ENCODE data around the gene ESYT3. TPM values are rescaled to one million over a fixed set of nuclear protein-coding genes. Genes with fewer than 3 reads are reported as not detected.

ESYT3 gene
- total RNA-seq, 1 experiment from 2014 or later = 6.3 TPM

- no peak overlapping the region for H3K9ac ChIP-seq (ENCODE audit: extremely low read depth, insufficient read length, low read length)
- no peak overlapping the region for H4K91ac ChIP-seq (ENCODE audit: insufficient read length, low read depth, low read length)
- no peaks in the 10 kb centered on the region for H3K79me1 ChIP-seq (ENCODE audit: insufficient read depth, low read depth, low read length, poor library complexity, severe bottlenecking)
- H3K23ac ChIP-seq (ENCODE audit: insufficient read length, low read depth, low read length) = no peak overlapping the region
- WGBS (ENCODE audit: extremely low coverage, insufficient read length, low lambda C conversion rate) = no CpG with 5 or more reads among the region's 2 CpGs
- H2BK120ac ChIP-seq (ENCODE audit: low read depth, low read length, poor library complexity, severe bottlenecking) = no peak overlapping the region
- H3K18ac ChIP-seq (ENCODE audit: insufficient read length, low read depth, low read length) = no peak overlapping the region
- no peak overlapping the region for H3K4me2 ChIP-seq (ENCODE audit: insufficient read depth, insufficient read length, low read length)
- Mint-ChIP-seq H3K4me3 (no peak overlapping the region), H3K9me3 (no peaks in the 10 kb centered on the region), H3K27me3 (ENCODE audit: low read depth) (no peaks in the 10 kb centered on the region), H3K36me3 (ENCODE audit: insufficient read depth in 1 of 3, low read depth in 3 of 3) (peaks cover 0 to 4% (median 0%) of the 10 kb centered on the region in 3 experiments; a peak in 1 of 7 replicates), H3K27ac (no peak overlapping the region), H3K4me1 (peaks cover 5 to 8% of the 10 kb centered on the region in 2 experiments)
- H4K8ac ChIP-seq (replicated peaks; ENCODE audit: insufficient read length, low read depth, low read length) = no peak overlapping the region
- H4K5ac ChIP-seq (ENCODE audit: insufficient read length, low read depth, low read length) = no peak overlapping the region
- H2AK5ac ChIP-seq (ENCODE audit: insufficient read length, low read length) = no peak overlapping the region
- no peak overlapping the region for H2AFZ ChIP-seq (ENCODE audit: low read length)
- H3K9me3 ChIP-seq (ENCODE audit: control insufficient read depth, low read depth, low read length) = no peaks in the 10 kb centered on the region
- no peak overlapping the region for H3K56ac ChIP-seq (ENCODE audit: insufficient read length, low read depth, low read length)
- DNase-seq = no peak
- no peaks in the 10 kb centered on the region for H3K4me1 ChIP-seq (ENCODE audit: insufficient read depth, low read length)
- H3K23me2 ChIP-seq (ENCODE audit: insufficient read length, low read depth, low read length, poor library complexity, severe bottlenecking) = no peaks in the 10 kb centered on the region
- no peaks in the 10 kb centered on the region for H4K20me1 ChIP-seq (ENCODE audit: control insufficient read depth, insufficient read depth, insufficient read length)
- H3K4ac ChIP-seq (ENCODE audit: low read depth, low read length) = no peak overlapping the region
- no peaks in the 10 kb centered on the region for H3K27me3 ChIP-seq (ENCODE audit: insufficient read depth, low read length)
- H3K14ac ChIP-seq (ENCODE audit: insufficient read depth, low read length) = no peak overlapping the region
- H3K27ac ChIP-seq (ENCODE audit: insufficient read length, low read depth, low read length) = no peak overlapping the region
- no peak overlapping the region for H2BK5ac ChIP-seq (ENCODE audit: insufficient read length, low read length)
- H3T11ph ChIP-seq (ENCODE audit: low read length) = no peak overlapping the region
- no peak overlapping the region for H2BK12ac ChIP-seq (ENCODE audit: insufficient read length, low read depth, low read length)
- no peak overlapping the region for H2BK20ac ChIP-seq (ENCODE audit: low read depth, low read length, poor library complexity, severe bottlenecking)
- no peaks in the 10 kb centered on the region for H3K79me2 ChIP-seq (ENCODE audit: insufficient read depth, low read length)
- TF ChIP-seq, protein P1, sequence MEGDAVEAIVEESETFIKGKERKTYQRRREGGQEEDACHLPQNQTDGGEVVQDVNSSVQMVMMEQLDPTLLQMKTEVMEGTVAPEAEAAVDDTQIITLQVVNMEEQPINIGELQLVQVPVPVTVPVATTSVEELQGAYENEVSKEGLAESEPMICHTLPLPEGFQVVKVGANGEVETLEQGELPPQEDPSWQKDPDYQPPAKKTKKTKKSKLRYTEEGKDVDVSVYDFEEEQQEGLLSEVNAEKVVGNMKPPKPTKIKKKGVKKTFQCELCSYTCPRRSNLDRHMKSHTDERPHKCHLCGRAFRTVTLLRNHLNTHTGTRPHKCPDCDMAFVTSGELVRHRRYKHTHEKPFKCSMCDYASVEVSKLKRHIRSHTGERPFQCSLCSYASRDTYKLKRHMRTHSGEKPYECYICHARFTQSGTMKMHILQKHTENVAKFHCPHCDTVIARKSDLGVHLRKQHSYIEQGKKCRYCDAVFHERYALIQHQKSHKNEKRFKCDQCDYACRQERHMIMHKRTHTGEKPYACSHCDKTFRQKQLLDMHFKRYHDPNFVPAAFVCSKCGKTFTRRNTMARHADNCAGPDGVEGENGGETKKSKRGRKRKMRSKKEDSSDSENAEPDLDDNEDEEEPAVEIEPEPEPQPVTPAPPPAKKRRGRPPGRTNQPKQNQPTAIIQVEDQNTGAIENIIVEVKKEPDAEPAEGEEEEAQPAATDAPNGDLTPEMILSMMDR (conservative IDR thresholded peaks at IDR 0.05) = no peak
- no peak overlapping the region for H2BK15ac ChIP-seq (ENCODE audit: low read depth, low read length)
Observed at GRCh38 chr3:138509586-138509985, 75.2 kb downstream of the ESYT3 start.
